Parathyroid adenoma (tissue), 2 donors: ENCODE measurements around the gene POLR3E.

Experiments
- H2AFZ ChIP-seq: fragments of 300-600 bp; sonication (generic); one replicate; pipeline ENCODE4 v1.7.0; 2017; ENCODE audit warnings: antibody characterized with exemption, mild to moderate bottlenecking
- H3K27ac ChIP-seq: fragments of 300-600 bp; sonication (generic); one replicate; pipeline ENCODE4 v1.7.0; 2017
- H3K27me3 ChIP-seq: fragments of 300-600 bp; sonication (generic); one replicate; pipeline ENCODE4 v1.7.0; 2017; ENCODE audit warnings: low read length; ENCODE audit not compliant: control insufficient read depth, insufficient read depth
- H3K36me3 ChIP-seq: fragments of 300-600 bp; sonication (generic); one replicate; pipeline ENCODE4 v1.7.0; 2017; ENCODE audit warnings: low read length; ENCODE audit not compliant: control insufficient read depth, insufficient read depth
- H3K4me1 ChIP-seq: fragments of 300-600 bp; sonication (generic); one replicate; pipeline ENCODE4 v1.7.0; 2017; ENCODE audit warnings: control low read depth
- H3K4me2 ChIP-seq: fragments of 300-600 bp; sonication (generic); one replicate; pipeline ENCODE4 v1.7.0; 2017; ENCODE audit warnings: low read length
- H3K4me3 ChIP-seq: fragments of 300-600 bp; sonication (generic); one replicate; pipeline ENCODE4 v1.7.0; 2017; ENCODE audit warnings: low read depth, low read length
- H3K79me2 ChIP-seq: fragments of 300-600 bp; sonication (generic); one replicate; pipeline ENCODE4 v1.7.0; 2017; ENCODE audit warnings: control low read depth
- H3K9ac ChIP-seq: fragments of 300-600 bp; sonication (generic); one replicate; pipeline ENCODE4 v1.7.0; 2017; ENCODE audit warnings: mild to moderate bottlenecking
- H3K9me3 ChIP-seq: fragments of 300-600 bp; sonication (generic); one replicate; pipeline ENCODE4 v1.7.0; 2017; ENCODE audit warnings: low read length; ENCODE audit not compliant: control insufficient read depth
- CTCF ChIP-seq: fragments of 300-600 bp; sonication (generic); IDR thresholded peaks from one replicate; pipeline ENCODE4 v1.7.0; 2017; ENCODE audit warnings: antibody characterized with exemption, mild to moderate bottlenecking
- donor health status: primary hyperparathyroidism.

The POLR3E gene

DNA sequence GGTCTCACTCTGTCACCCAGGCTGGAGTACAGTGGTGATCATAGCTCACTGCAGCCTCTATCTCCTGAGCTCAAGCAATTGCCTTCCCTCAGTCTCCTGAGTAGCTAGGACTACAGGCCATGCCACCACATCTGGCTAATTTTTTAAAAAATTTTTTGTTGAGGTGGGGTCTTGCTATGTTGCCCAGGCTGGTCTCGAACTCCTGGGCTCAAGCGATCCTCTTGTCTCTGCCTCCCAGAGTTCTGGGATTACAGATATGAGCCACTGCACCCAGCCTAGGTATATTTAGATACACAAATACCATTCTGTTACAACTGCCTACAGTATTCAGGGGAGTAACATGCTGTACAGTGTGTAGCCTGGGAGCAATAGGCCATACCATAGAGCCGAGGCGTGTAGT, 14.3 kb downstream of the POLR3E start:
- Histone ChIP-seq H3K27ac (no peak overlapping the region), H3K4me2 (no peak overlapping the region), H3K4me1 (no peaks in the 10 kb centered on the region), H3K27me3 (no peaks in the 10 kb centered on the region), H3K4me3 (no peak overlapping the region), H3K9me3 (no peaks in the 10 kb centered on the region), H2AFZ (no peak overlapping the region), H3K79me2 (peaks cover 15% of the 10 kb centered on the region), H3K9ac (no peak overlapping the region), H3K36me3 (no peaks in the 10 kb centered on the region)
- TF ChIP-seq CTCF: no peak

DNA sequence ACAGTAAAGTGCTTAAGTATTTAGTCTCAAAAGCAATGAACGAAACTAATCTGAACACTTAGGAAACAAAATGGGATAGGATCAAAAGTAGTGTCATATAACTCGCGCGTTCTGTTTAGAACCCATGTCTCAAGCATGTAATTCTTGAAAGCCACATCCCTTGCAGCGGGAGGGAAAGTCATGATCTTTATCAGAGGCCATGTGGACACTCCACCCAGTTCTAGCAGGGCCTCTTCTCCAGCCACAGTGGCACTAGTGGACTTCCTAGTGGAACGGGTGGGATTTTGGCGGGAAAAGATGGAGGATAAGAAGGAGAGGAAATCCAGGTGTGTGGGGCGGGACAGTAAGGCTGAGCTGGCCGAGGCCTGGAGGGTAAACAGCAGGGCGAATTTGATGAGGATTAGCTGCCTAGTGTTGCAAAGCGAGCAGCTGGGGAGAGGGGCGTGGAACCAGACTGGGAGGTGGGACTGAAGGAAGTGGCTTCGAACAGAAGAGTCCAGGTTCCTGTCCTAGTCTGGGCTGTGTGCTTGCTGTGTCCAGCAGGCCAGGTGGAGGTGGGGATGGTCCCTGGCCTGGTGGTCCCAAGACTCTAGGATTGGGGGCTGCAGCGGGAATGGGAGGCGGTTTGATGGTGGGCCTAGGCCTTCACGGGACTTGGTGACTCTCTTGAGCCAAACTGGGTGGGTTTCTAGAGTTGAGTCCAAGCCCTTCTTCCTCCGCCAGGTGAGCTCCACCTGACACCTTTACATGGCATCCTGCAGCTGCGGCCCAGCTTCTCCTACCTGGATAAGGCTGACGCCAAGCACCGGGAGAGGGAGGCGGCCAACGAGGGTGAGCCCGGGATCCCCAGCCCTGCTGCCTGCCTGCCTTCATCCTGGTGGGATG, 15.9 kb downstream of the POLR3E start:
- H3K27ac ChIP-seq: no peak overlapping the region
- no peak overlapping the region for H3K4me3 ChIP-seq
- H3K9me3 ChIP-seq: no peaks in the 10 kb centered on the region
- H3K36me3 ChIP-seq: no peaks in the 10 kb centered on the region
- no peaks in the 10 kb centered on the region for H3K27me3 ChIP-seq
- no peaks in the 10 kb centered on the region for H3K4me1 ChIP-seq
- no peak overlapping the region for H3K9ac ChIP-seq
- no peak overlapping the region for H3K4me2 ChIP-seq
- peaks cover 8% of the 10 kb centered on the region for H3K79me2 ChIP-seq
- no peak overlapping the region for H2AFZ ChIP-seq
- TF ChIP-seq CTCF: no peak

DNA sequence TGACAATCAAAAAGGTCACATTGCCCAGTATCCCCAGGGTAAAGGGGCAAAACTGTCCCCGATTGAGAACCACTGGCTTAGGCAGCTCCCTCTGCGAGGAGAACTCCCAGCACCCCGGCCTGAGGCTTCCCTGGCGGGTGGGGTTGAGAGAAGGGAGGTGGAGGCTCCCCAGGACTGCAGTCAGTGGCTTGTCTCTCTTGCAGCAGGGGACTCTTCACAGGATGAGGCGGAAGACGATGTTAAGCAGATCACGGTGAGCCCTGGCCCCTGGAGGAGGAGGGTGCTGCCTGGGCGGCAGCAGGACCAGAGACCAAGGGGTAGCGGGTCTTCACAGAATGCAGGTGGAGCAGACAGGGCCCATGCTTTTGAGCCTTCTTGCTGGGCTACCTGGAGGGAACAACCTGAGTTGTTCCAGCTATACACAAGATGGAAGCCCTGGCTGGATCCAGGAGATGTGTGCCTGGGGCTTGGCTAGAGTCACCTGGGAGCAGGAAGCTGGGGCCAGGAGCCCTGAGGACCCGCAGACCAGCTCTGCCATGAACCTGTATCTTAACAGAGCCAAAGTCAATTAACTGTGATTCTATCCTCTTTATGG, 16.8 kb downstream of the POLR3E start:
- H3K4me1 ChIP-seq: no peaks in the 10 kb centered on the region
- H3K4me2 ChIP-seq: no peak overlapping the region
- H2AFZ ChIP-seq: no peak overlapping the region
- no peak for TF ChIP-seq CTCF
- no peak overlapping the region for H3K4me3 ChIP-seq
- peaks cover 4% of the 10 kb centered on the region for H3K79me2 ChIP-seq
- H3K27me3 ChIP-seq: no peaks in the 10 kb centered on the region
- H3K9me3 ChIP-seq: no peaks in the 10 kb centered on the region
- H3K9ac ChIP-seq: no peak overlapping the region
- no peak overlapping the region for H3K27ac ChIP-seq
- H3K36me3 ChIP-seq: no peaks in the 10 kb centered on the region

DNA sequence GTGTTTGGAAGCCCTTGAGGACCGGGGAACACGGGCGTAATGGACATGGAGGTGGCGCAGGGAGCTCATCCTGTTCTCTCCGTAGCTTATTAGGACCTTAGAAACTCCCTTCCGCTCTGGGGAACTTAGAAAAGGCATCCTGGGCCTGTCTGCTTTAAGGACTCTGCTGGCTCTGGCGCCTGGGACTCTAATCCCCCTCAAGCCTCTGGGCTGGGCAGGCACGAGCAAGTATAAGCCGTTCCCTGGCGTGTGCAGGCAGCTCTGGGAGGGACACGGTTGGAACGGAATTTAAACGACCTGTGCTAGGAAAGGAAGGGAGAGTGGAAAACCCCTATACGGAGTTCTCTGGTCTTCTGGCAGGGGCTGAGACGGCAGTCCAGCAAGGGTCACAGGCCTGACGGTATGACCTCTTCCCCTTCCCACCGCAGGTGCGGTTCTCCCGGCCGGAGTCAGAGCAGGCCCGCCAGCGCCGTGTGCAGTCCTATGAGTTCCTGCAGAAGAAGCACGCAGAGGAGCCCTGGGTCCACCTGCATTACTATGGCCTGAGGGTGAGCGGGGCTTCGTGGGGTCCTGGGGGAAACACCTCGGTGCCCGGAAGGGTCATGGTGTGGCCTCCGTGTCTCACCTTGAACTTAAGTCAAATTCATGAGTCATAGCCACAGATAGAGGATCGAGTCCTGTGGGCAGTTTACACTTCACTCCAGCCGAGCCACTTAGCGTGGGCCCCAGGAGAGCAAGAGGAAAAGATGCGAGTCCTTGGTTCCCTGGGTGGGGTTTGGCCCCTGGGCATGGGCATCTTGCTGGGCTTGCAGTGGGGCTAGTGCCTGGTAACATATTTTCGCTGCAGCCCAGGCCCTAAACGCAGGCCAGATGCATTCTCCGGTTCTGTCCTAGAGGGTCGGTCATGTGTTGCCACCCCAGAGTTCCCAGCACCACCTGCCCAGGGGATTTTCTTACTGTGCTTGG, 17.7 kb downstream of the POLR3E start:
- peaks cover 4% of the 10 kb centered on the region for H3K79me2 ChIP-seq
- H2AFZ ChIP-seq: no peak overlapping the region
- H3K27me3 ChIP-seq: no peaks in the 10 kb centered on the region
- TF ChIP-seq CTCF: no peak
- H3K9me3 ChIP-seq: no peaks in the 10 kb centered on the region
- H3K9ac ChIP-seq: no peak overlapping the region
- no peak overlapping the region for H3K4me3 ChIP-seq
- H3K4me2 ChIP-seq: no peak overlapping the region
- no peaks in the 10 kb centered on the region for H3K4me1 ChIP-seq
- no peak overlapping the region for H3K27ac ChIP-seq
- no peaks in the 10 kb centered on the region for H3K36me3 ChIP-seq
